Melanocyte of skin (primary cell): Measurements from ENCODE around the gene CMA1. TPM values are rescaled to one million over a fixed set of nuclear protein-coding genes. Genes with fewer than 3 reads are reported as not detected.

Experiments used
- total RNA-seq, 2 donors: library from RNA; depleted of rRNA; stranded (reverse); fragments of >200 nt; gene quantifications; 2 replicates each; pipeline ENCODE4 v1.2.3, GENCODE V29; 2012

Gene CMA1
- total RNA-seq, result not detected

GRCh38 chr14:24508155-24508840 lies at the start of gene CMA1:
Gene CMA1, minus strand, starts transcription at chr14:24508265. Its CDS starts 30 bp downstream, at chr14:24508235.

Other genes with a start within 250 kb of the CMA1 start
- under 1 TPM in 1 of 2 donors, not detected in 1; 0.34 TPM for gene TGM1, start 245.1 kb downstream of the CMA1 start, total RNA-seq
- 10 to 100 TPM; 38.5 to 41.0 TPM for gene RABGGTA, start 236.7 kb downstream of the CMA1 start, total RNA-seq
- gene DHRS1, start 208.5 kb downstream of the CMA1 start, total RNA-seq, result 10 to 100 TPM; 11.0 to 20.3 TPM
- 10 to 100 TPM; 23.1 to 28.3 TPM for gene NOP9, start 208.4 kb downstream of the CMA1 start, total RNA-seq
- gene CIDEB, start 200.3 kb downstream of the CMA1 start, total RNA-seq, result 1 to 10 TPM; 1.7 to 2.4 TPM
- gene LTB4R2, start 198.1 kb downstream of the CMA1 start, total RNA-seq, result 1 to 10 TPM; 3.3 to 4.5 TPM
- 1 to 10 TPM in 1 of 2 donors, under 1 TPM in 1; 1.00 to 2.1 TPM for gene LTB4R, start 196.8 kb downstream of the CMA1 start, total RNA-seq
- gene ADCY4, start 173.2 kb downstream of the CMA1 start, total RNA-seq, result under 1 TPM; under 0.01 to 0.34 TPM
- gene RIPK3, start 168.3 kb downstream of the CMA1 start, total RNA-seq, result 1 to 10 TPM; 3.4 to 3.7 TPM
- 10 to 100 TPM; 16.0 to 29.3 TPM for gene NFATC4, start 140.1 kb downstream of the CMA1 start, total RNA-seq
- 1 to 10 TPM; 1.0 to 1.7 TPM for gene NYNRIN, start 109.3 kb downstream of the CMA1 start, total RNA-seq
- gene CBLN3, start 78.6 kb downstream of the CMA1 start, total RNA-seq, result under 1 TPM; 0.33 to 0.34 TPM
- gene KHNYN, start 78.3 kb downstream of the CMA1 start, total RNA-seq, result 10 to 100 TPM; 42.3 to 46.5 TPM
- gene SDR39U1, start 65.5 kb downstream of the CMA1 start, total RNA-seq, result 10 to 100 TPM in 1 of 2 donors, 1 to 10 TPM in 1; 7.3 to 15.5 TPM
- not detected for gene CTSG, start 68.0 kb upstream of the CMA1 start, total RNA-seq
- gene GZMH, start 101.4 kb upstream of the CMA1 start, total RNA-seq, result not detected
- 1 to 10 TPM in 1 of 2 donors, not detected in 1; 1.0 TPM for gene GZMB, start 125.9 kb upstream of the CMA1 start, total RNA-seq